ENCODE measurements around the gene EEFSEC. TPM values are rescaled to one million over a fixed set of nuclear protein-coding genes. Genes with fewer than 3 reads are reported as not detected.

The EEFSEC gene
- total RNA-seq, 1 donor from 2014 or later = 16.2 TPM

DNA sequence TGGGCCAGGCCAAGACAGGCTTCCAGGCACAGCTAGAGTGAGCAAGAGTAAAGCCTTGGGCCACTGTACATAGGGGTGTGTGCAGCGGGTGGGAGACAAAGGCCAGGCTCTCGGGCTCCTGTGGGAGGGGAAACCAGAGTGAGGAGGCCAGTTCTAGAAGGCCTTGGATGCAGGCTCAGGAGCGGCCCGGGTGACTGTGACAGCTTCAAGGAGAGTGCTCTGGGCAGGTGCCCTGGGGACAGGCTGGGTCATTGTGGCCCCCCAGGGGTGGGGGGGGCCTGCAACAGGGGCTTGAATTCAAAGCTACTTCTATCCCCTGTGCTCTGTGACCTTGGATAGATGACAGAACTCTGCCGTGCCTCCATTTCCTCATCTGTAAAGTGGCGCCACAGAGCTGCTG is 204.3 kb downstream of the EEFSEC start:
- Histone ChIP-seq H3K4me1 (peaks cover 0 to 6% of the 10 kb centered on the region in 2 donors), H3K27me3 (no peaks in the 10 kb centered on the region), H3K36me3 (peaks cover 0 to 12% of the 10 kb centered on the region in 2 donors), H3K9me3 (no peaks in the 10 kb centered on the region), H3K4me3 (no peak overlapping the region), H3K27ac (no peak overlapping the region)
- intact Hi-C loops (cut with DNase I) = no loop called here
- TF ChIP-seq CTCF (IDR thresholded peaks at IDR 0.05) = no peak
- DNase-seq (ENCODE audit: low spot score in 2 of 2) = no peak

GRCh38 chr3:128358156-128358895 is 205.0 kb downstream of the EEFSEC start:
- intact Hi-C loops (cut with DNase I) = no loop called here

GRCh38 chr3:128359060-128359664 is 205.9 kb downstream of the EEFSEC start:
- no peak for DNase-seq (ENCODE audit: low spot score in 2 of 2)

More at GRCh38 chr3:128358156-128358895, 205.0 kb downstream of the EEFSEC start:
- no peak for DNase-seq (ENCODE audit: low spot score in 2 of 2)
- Histone ChIP-seq H3K9me3 (no peaks in the 10 kb centered on the region), H3K27me3 (no peaks in the 10 kb centered on the region), H3K4me3 (no peak overlapping the region), H3K36me3 (peaks cover 0 to 12% of the 10 kb centered on the region in 2 donors), H3K4me1 (peaks cover 0 to 6% of the 10 kb centered on the region in 2 donors), H3K27ac (no peak overlapping the region)
- TF ChIP-seq CTCF (IDR thresholded peaks at IDR 0.05) = no peak

DNA sequence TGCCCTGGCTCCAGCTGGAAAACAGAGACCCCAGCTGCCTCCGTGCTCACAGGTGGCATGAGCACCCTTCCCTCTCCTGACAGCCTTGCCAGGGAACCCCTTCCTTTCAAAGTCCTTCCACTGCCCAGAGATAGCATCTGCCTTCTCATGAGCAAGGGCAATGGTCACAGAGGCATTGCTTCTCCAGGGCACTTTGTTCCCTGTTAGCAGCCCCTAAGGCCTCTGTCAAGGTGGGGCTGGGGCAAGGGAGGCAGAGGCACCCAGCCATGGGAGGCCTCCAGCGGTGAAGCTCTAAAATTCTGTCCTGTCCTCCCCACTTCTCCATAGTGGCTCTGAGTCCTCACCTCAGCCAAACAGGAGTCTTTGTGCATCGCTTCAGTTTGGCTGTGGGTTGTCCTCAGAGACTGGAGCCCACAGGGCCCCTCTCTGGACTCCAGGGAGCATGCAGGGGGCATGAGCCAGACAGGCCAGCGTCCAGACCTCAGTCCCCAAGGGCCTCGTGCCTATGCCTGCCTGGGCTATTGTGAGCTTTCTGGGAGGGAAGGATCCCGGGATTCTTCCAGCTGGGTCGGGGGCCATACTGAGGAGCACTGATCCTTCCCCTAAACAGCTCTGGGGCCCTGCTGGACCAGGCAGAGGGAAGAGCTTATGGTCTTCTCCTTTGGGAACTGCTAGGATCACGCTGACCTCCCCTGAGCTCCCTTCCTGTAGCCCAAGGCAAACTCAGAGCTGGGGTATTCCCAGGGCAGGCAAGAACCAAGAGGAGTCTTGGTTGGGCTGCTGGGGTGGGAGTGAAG is 206.8 kb downstream of the EEFSEC start:
- no peak overlapping the region for H3K4me3 ChIP-seq

More at GRCh38 chr3:128359060-128359664, 205.9 kb downstream of the EEFSEC start:
- Histone ChIP-seq H3K4me3 (no peak overlapping the region), H3K27ac (no peak overlapping the region), H3K27me3 (no peaks in the 10 kb centered on the region), H3K4me1 (peaks cover 0 to 6% of the 10 kb centered on the region in 2 donors), H3K36me3 (peaks cover 0 to 8% of the 10 kb centered on the region in 2 donors), H3K9me3 (no peaks in the 10 kb centered on the region)
- TF ChIP-seq CTCF (IDR thresholded peaks at IDR 0.05) = no peak
- intact Hi-C loops (cut with DNase I) = no loop called here

More for the DNA sequence above, 206.8 kb downstream of the EEFSEC start:
- no peak for TF ChIP-seq CTCF (IDR thresholded peaks at IDR 0.05)
- DNase-seq (ENCODE audit: low spot score in 2 of 2) = no peak
- intact Hi-C loops (cut with DNase I) = no loop called here
- peaks cover 0 to 6% of the 10 kb centered on the region in 2 donors for H3K4me1 ChIP-seq
- no peaks in the 10 kb centered on the region for H3K27me3 ChIP-seq
- H3K36me3 ChIP-seq = peaks cover 0 to 8% of the 10 kb centered on the region in 2 donors
- H3K9me3 ChIP-seq = no peaks in the 10 kb centered on the region
- no peak overlapping the region for H3K27ac ChIP-seq
